GM11168 (cell line): ENCODE data around the gene CASZ1.

ENCODE experiments used
- in situ Hi-C: fragments of 300-500 bp; cut with MboI; formaldehyde crosslinking; loops from one replicate; pipeline ENCODE4 v1.12.0; 2022; ENCODE audit warnings: low sequenced_read_pairs; ENCODE audit not compliant: unreplicated experiment

CASZ1 gene

GRCh38 chr1:10648689-10649516, 147.5 kb downstream of the CASZ1 start:
- in situ Hi-C loops, result no loop called here

DNA sequence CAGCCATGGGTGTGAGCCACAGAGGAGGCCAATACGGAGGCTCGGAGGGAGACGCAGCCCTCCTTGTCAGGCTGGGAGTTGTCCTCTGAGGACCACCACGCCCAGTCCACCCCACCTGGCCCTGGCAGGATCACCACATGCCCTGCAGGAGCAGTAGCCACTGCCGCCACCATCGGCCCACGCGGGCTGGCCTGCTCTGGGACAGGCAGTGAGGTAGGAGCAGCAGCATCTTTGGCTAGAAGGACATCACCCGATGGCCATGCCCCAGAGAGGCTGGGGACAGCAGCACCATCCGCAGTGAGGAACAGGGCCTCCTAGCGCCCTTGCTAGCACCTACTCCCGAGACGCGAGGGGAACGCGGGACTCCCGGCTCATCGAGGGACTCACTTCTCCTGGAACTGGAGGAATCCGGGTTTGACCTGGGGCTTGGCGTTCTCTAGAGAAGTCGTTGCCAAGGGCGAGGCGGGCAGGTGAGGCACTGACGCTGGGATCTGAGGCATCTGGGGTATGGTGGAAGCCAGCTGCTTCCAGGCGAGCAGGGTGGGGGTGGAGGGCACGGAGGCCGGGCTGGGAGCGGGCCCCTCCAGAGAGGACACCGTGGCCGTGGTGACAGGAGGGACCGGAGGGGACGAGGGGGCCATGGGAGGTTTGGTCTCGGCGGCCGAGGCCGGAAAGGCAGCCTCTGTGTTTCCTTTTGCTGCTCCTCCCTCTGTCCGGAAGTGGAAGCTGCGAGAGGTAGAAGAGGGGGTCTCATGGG, 148.9 kb downstream of the CASZ1 start:
- in situ Hi-C loops, result no loop called here

GRCh38 chr1:10646347-10646861, 150.0 kb downstream of the CASZ1 start:
- in situ Hi-C loops, result no loop called here

- in situ Hi-C loops, result no loop called here
Observed at GRCh38 chr1:10644307-10645128, 151.9 kb downstream of the CASZ1 start.

DNA sequence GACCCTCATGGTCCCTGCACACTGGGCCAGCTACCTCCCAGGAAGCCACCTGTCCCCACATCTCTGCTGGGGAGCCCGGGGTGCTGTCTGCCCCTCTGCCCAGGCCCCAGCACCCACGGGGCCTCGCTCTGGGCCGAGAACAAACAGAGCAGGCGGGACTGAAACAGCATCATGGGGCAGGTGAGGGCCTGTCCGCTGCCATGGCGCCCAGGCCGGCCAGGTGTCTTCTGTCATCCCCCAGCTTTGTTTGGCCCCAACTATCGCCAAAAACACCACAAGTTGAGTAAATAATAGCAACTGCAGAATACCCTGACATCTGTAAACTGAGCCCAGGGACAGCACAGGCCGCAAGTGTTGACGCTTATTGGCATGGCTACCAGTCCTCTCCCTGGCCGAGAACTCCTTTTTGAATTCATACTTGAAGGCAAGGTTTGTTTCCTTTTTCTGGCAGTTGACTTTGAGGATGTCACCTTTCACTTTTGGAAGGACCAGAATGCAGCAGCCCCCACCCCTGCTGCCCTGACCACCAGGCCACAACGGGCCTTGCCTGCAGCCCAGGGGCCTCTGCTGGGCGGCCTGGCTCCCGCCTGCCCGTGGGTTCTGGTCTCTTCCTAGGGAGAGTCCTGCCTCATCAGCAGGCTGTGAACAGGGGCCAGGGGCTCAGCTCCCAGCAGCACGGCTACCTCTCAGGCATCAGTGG, 152.7 kb downstream of the CASZ1 start:
- in situ Hi-C loops, result no loop called here

- in situ Hi-C loops, result no loop called here
Observed at GRCh38 chr1:10642403-10643080, 153.9 kb downstream of the CASZ1 start.

GRCh38 chr1:10641976-10642375, 154.5 kb downstream of the CASZ1 start:
- in situ Hi-C loops, result no loop called here

DNA sequence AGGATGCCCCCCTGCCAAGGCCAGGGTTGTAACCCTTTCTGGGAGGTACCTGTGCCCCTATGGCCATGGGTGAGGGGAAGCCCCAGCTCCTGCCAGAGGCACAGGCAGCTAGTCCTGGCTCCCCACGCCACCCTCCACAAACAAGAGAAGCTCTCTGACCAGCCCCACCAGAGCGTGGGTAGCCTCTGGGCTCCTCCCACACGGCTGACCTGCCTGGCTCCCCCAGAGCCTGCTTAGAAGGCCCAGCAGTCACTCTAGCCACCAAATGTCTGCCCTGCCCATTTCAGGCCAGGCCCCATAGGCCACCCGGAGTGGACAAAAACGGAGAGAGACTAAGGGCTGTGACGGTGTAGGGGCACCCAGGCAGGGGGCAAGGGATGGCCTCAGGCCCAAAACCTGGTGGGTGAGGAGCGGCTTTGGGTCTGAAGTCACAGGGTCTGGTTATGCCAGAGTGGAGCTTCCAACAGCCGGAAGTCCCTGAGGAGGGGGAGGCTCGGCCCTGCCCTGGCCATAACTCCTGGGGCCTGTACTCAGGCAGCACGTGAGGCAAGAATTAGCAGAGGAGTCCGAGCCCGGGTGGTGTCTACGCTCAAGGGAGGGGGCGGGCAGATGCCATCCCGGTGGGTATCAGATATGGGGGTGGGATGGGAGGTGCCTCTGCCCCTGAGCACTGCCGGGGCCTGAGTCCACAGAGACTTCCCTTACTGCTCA, 155.4 kb downstream of the CASZ1 start:
- in situ Hi-C loops, result no loop called here

DNA sequence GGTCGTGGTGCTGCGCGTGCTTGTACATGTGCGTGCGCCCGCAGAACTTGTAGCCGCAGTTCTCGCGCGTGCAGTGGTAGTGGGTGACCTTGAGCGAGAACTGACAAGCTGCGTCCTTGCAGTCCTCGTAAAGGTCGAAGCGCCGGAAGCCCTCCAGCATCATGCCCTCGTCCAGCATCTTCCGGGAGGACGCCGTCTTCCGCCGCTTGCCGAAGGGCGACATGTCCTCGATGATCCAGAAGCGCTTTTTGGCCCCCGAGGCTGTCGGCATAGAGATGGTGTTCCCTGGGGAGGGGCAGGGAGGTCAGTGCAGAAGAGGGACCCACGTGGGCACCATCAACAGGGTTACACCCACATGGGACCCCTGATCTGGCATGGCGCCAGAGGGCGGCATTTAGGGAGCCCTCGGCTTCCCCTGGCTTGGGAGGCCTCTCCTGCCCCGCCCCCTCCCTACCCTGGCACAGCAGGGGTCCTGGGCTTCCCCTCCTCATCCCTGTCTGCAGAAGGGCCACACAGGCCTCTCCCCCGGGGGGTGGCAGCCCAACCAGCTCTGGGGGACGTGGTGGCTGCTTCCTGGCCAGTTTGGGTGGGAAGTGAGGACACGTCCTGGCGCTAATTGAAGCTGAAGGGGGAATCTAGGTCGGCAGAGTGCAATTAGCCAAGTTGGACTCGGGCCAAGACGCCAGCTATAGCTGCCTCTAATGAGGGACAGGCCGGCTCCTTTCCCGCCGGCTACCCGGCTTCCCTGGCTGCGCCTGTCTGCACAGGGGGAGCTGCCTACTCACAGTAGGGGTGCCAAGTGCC, 156.5 kb downstream of the CASZ1 start:
- in situ Hi-C loops, result no loop called here

DNA sequence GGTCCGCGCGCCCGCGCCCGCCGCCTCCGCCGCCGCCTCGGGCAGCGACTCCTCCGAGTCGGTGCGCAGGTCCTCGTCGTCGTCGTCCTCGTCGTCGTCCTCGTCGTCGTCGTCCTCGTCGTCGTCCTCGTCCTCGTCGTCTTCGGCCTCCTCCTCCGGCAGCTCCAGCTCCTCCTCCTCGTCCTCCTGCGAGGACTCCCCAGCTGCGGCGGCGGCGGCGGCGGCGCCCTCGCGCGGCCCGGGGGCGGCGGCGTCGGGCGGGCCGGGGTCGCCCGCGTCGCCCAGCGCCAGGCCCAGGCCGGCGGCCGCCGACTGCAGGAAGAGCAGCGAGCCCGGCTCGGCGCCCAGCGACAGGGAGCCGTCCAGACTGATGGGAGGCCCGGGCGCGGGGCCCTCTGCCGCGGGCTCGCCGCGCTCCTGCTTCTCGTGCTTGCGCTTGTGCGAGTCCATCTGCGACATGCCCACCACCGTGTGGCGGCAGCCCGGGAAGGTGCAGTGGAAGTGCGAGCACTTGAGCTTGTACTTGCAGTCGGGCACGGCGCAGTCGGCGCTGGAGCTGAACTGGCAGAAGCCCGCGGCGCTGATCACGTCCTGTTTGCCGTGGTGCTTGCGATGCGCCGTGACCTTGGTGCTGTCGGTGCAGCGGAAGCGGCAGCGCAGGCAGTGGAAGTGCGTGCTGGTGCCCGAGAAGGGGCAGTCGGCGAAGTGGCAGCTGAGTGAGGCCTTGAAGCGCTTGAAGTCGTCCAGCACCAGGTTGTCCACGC, 157.3 kb downstream of the CASZ1 start:
- in situ Hi-C loops, result no loop called here

- in situ Hi-C loops, result no loop called here
Observed at GRCh38 chr1:10638559-10639005, 157.9 kb downstream of the CASZ1 start.

DNA sequence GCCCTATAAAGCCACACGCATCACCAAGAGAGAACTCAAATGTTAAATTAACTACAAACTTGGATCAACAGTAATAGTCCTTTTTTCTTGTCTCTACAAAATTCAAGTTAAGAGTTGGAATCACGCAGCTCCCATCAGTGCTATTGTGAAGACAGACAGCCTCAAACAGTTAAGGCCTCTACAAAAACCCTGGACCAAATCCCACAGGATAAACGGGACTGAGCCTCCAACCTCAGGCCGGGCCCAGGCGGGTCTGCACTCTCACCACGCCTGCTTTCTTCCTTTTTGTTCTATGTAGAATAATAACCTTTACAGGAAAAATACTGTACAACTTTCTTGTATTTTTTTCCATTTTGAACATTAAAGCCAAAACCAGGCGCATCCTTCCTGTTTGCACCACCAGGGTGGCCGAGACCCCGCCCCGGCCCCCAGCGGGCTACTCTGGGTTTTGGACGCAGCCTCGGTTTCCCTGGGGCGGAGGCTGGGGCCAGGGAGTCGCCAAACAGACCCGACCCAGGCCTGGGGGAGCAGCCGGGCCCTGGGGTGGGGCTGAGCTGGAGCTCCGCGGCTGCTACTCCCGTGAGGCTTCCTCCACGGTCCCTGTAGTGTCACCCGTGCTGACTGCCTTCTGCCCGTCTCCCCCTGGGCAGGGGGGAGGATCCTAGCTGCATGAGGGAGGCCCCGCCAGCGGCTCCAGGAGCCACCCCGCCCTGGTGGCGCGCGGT, 158.4 kb downstream of the CASZ1 start:
- in situ Hi-C loops, result no loop called here

- in situ Hi-C loops, result no loop called here
Observed at GRCh38 chr1:10637400-10637799, 159.0 kb downstream of the CASZ1 start.

DNA sequence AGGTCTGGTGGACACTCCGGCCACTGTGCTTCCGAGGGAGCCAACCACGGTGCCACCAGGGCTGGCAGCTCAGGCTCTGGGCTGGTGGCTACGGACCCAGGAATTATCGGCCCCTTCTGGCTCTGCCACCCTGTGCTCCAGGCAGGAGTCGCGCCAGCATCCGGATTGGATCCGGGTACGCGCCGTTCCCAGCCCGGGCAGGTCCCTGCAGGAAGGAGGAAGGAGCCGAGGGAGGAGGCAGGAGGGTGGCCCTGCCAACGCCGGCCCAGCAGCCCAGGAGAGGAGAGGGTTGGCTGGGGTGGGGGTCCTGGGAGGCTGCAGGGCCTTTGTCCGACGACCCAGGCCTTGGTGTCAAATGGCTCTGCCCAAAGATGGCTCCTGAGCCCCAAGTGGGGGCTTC, 160.5 kb downstream of the CASZ1 start:
- in situ Hi-C loops, result no loop called here

DNA sequence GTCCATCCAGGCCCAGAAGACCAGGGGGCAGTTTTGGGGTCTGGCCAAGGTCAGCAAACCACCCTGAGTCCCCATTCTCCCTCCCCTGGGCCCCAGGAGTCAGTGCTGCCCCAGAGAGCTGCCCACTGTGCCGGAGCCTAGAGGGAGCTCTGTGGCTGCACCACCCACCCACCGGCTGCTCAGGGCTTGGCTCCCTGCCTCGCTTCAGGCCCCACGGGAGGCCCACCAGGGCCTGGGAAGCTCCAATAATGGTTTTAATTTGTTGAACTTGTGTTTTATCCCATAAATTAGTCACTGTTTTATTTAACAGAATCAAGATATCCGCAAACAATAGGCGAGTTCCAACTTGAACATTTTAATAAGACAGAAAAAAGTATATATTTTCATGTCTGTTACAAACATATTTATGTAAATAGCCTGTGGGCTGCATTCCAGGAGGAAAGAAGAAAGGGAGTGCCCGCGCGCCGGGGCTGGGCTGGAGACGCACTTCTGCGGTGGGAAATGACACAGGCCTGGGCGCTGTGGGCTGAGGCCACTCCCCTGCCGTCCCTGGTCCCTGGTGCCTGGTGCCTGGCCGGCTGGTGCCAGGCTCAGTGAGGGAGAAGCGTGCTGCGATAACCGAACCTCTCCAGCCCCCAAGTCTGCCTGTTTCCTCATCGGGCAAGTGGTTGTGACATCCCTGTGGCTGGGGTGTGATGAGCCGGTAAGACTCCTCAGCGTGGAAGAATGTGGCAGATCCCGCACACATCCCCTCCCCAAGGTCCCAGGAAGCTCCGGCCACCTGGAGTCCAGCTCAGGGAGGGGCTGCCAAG, 161.2 kb downstream of the CASZ1 start:
- in situ Hi-C loops, result no loop called here
